ENCODE results near the gene KCTD19.

The KCTD19 gene

DNA sequence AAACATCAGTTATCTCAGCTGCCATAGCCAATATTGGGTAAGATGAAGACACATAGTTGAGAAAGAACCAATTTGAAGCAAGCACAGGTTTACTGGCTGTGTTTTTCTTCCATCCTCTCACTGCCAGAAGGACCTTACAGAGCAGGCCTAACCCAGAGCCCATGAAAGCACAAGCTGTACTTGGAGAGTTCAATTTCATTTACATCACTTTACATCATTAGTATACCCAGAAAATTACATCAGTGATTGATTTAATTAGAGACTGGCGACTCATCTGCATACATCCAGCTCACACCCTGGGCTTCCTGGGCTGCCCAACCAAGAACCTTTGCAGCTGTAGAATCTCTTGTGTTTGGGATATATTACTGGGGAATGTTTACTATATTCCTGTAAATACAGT is 23.8 kb upstream of the KCTD19 start:
- Histone ChIP-seq H3K27me3 (ENCODE audit: control insufficient read depth in 5 of 5, insufficient read depth in 4 of 5, low read length in 5 of 5) (no peaks in the 10 kb centered on the region), H3K4me3 (ENCODE audit: low read depth in 1 of 5, low read length in 5 of 5) (no peak overlapping the region), H3K9me3 (ENCODE audit: control insufficient read depth in 5 of 5, low read length in 5 of 5) (no peaks in the 10 kb centered on the region), H3K27ac (ENCODE audit: low read depth, low read length) (no peak overlapping the region), H3K9ac (ENCODE audit: low read length in 5 of 5) (no peak overlapping the region), H3K36me3 (ENCODE audit: control insufficient read depth in 5 of 5, insufficient read depth in 5 of 5, low read length in 5 of 5) (no peaks in the 10 kb centered on the region), H3K4me1 (ENCODE audit: control insufficient read depth in 5 of 5, insufficient read depth in 5 of 5, low read length in 5 of 5) (peaks cover 0 to 19% (median 5%) of the 10 kb centered on the region in 5 donors)

GRCh38 chr16:67349172-67349571 is 22.6 kb upstream of the KCTD19 start:
- H3K9ac ChIP-seq (ENCODE audit: low read length in 5 of 5): no peak overlapping the region
- no peaks in the 10 kb centered on the region for H3K36me3 ChIP-seq (ENCODE audit: control insufficient read depth in 5 of 5, insufficient read depth in 5 of 5, low read length in 5 of 5)
- H3K27ac ChIP-seq (ENCODE audit: low read depth, low read length): no peak overlapping the region
- H3K4me1 ChIP-seq (ENCODE audit: control insufficient read depth in 5 of 5, insufficient read depth in 5 of 5, low read length in 5 of 5): peaks cover 0 to 22% (median 6%) of the 10 kb centered on the region in 5 donors
- no peaks in the 10 kb centered on the region for H3K27me3 ChIP-seq (ENCODE audit: control insufficient read depth in 5 of 5, insufficient read depth in 4 of 5, low read length in 5 of 5)
- H3K9me3 ChIP-seq (ENCODE audit: control insufficient read depth in 5 of 5, low read length in 5 of 5): no peaks in the 10 kb centered on the region
- no peak overlapping the region for H3K4me3 ChIP-seq (ENCODE audit: low read depth in 1 of 5, low read length in 5 of 5)

- no peak overlapping the region for H3K9ac ChIP-seq (ENCODE audit: low read length in 5 of 5)
Observed at GRCh38 chr16:67346341-67346740, 19.8 kb upstream of the KCTD19 start.

GRCh38 chr16:67345401-67345800 is 18.9 kb upstream of the KCTD19 start:
- H3K27ac ChIP-seq (ENCODE audit: low read depth, low read length): peak overlapping the region; percentile 28
- peaks cover 0 to 22% (median 6%) of the 10 kb centered on the region in 5 donors for H3K4me1 ChIP-seq (ENCODE audit: control insufficient read depth in 5 of 5, insufficient read depth in 5 of 5, low read length in 5 of 5)
- H3K9ac ChIP-seq (ENCODE audit: low read length in 5 of 5): no peak overlapping the region
- no peak overlapping the region for H3K4me3 ChIP-seq (ENCODE audit: low read depth in 1 of 5, low read length in 5 of 5)
- H3K27me3 ChIP-seq (ENCODE audit: control insufficient read depth in 5 of 5, insufficient read depth in 4 of 5, low read length in 5 of 5): no peaks in the 10 kb centered on the region
- no peaks in the 10 kb centered on the region for H3K36me3 ChIP-seq (ENCODE audit: control insufficient read depth in 5 of 5, insufficient read depth in 5 of 5, low read length in 5 of 5)
- H3K9me3 ChIP-seq (ENCODE audit: control insufficient read depth in 5 of 5, low read length in 5 of 5): no peaks in the 10 kb centered on the region

More at GRCh38 chr16:67346341-67346740, 19.8 kb upstream of the KCTD19 start:
- peak overlapping the region; percentile 28 for H3K27ac ChIP-seq (ENCODE audit: low read depth, low read length)
- no peak overlapping the region for H3K4me3 ChIP-seq (ENCODE audit: low read depth in 1 of 5, low read length in 5 of 5)
- H3K9me3 ChIP-seq (ENCODE audit: control insufficient read depth in 5 of 5, low read length in 5 of 5): no peaks in the 10 kb centered on the region
- H3K27me3 ChIP-seq (ENCODE audit: control insufficient read depth in 5 of 5, insufficient read depth in 4 of 5, low read length in 5 of 5): no peaks in the 10 kb centered on the region
- H3K4me1 ChIP-seq (ENCODE audit: control insufficient read depth in 5 of 5, insufficient read depth in 5 of 5, low read length in 5 of 5): peaks cover 0 to 22% (median 6%) of the 10 kb centered on the region in 5 donors
- no peaks in the 10 kb centered on the region for H3K36me3 ChIP-seq (ENCODE audit: control insufficient read depth in 5 of 5, insufficient read depth in 5 of 5, low read length in 5 of 5)

DNA sequence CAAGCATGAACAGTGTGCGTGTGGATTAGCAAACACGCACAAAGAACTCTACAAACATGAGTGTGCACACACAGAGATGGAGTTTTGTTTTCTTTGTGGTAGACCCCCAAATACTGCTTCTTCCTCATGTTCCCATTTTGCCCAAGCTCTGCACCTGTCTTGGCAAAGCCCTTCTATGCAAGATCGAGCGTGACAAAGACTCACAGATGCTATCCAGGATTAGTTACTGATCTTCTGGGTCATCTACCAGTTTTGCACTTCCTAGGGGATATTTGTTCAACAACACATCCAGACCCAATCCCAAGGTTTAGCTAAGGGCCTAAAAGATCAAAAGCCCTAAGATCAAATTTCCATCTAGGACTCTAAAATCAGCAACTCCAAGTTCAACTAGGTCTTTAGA is 16.1 kb upstream of the KCTD19 start:
- Histone ChIP-seq H3K4me3 (ENCODE audit: low read depth in 1 of 5, low read length in 5 of 5) (no peak overlapping the region), H3K27me3 (ENCODE audit: control insufficient read depth in 5 of 5, insufficient read depth in 4 of 5, low read length in 5 of 5) (no peaks in the 10 kb centered on the region), H3K9me3 (ENCODE audit: control insufficient read depth in 5 of 5, low read length in 5 of 5) (no peaks in the 10 kb centered on the region), H3K4me1 (ENCODE audit: control insufficient read depth in 5 of 5, insufficient read depth in 5 of 5, low read length in 5 of 5) (peaks cover 0 to 22% (median 6%) of the 10 kb centered on the region in 5 donors), H3K9ac (ENCODE audit: low read length in 5 of 5) (no peak overlapping the region), H3K36me3 (ENCODE audit: control insufficient read depth in 5 of 5, insufficient read depth in 5 of 5, low read length in 5 of 5) (no peaks in the 10 kb centered on the region), H3K27ac (ENCODE audit: low read depth, low read length) (no peak overlapping the region)

DNA sequence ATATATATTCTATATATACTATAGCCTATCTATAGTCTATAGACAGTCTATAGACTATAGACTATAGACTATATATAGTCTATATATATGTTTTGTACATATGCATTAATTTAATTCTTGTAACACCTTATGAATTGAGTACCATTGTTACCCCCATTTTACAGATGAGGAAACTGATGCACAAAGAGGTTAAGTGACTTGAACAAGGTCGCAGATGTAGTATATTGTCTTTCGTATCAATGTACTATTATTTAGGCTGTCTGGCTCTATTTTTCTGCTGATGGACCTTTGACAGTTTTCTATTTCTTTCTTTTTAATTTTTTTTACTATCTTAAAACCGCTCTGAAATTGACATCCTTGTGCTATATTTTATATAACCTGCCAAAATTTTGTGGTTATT is 14.7 kb upstream of the KCTD19 start:
- Histone ChIP-seq H3K27me3 (ENCODE audit: control insufficient read depth in 5 of 5, insufficient read depth in 4 of 5, low read length in 5 of 5) (no peaks in the 10 kb centered on the region), H3K4me3 (ENCODE audit: low read depth in 1 of 5, low read length in 5 of 5) (no peak overlapping the region), H3K27ac (ENCODE audit: low read depth, low read length) (no peak overlapping the region), H3K36me3 (ENCODE audit: control insufficient read depth in 5 of 5, insufficient read depth in 5 of 5, low read length in 5 of 5) (no peaks in the 10 kb centered on the region), H3K9ac (ENCODE audit: low read length in 5 of 5) (no peak overlapping the region), H3K4me1 (ENCODE audit: control insufficient read depth in 5 of 5, insufficient read depth in 5 of 5, low read length in 5 of 5) (peaks cover 0 to 12% (median 6%) of the 10 kb centered on the region in 5 donors), H3K9me3 (ENCODE audit: control insufficient read depth in 5 of 5, low read length in 5 of 5) (no peaks in the 10 kb centered on the region)

GRCh38 chr16:67339453-67339852 is 12.9 kb upstream of the KCTD19 start:
- no peak overlapping the region for H3K4me3 ChIP-seq (ENCODE audit: low read depth in 1 of 5, low read length in 5 of 5)
- H3K36me3 ChIP-seq (ENCODE audit: control insufficient read depth in 5 of 5, insufficient read depth in 5 of 5, low read length in 5 of 5): no peaks in the 10 kb centered on the region
- H3K4me1 ChIP-seq (ENCODE audit: control insufficient read depth in 5 of 5, insufficient read depth in 5 of 5, low read length in 5 of 5): no peaks in the 10 kb centered on the region

DNA sequence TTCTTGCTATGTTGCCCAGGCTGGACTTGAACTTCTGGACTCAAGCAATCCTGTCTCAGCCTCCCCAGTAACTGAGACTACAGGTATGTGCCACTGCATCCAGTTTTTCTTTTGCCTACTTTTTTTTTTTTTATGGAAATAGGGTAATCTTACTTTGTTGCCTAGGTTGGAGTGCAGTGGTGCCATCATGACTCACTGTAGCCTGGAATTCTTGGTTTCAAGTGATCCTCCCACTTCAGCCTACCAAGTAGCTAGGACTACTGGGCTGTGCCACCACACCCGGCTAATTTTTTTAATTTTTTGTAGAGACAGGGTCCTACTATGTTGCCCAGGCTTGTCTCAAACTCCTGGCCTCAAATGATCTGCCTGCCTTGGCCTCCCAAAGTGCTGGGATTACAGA is 10.1 kb upstream of the KCTD19 start:
- H3K4me1 ChIP-seq (ENCODE audit: control insufficient read depth in 5 of 5, insufficient read depth in 5 of 5, low read length in 5 of 5): no peaks in the 10 kb centered on the region
- H3K9me3 ChIP-seq (ENCODE audit: control insufficient read depth in 5 of 5, low read length in 5 of 5): no peaks in the 10 kb centered on the region
- H3K4me3 ChIP-seq (ENCODE audit: low read depth in 1 of 5, low read length in 5 of 5): no peak overlapping the region
- H3K27me3 ChIP-seq (ENCODE audit: control insufficient read depth in 5 of 5, insufficient read depth in 4 of 5, low read length in 5 of 5): no peaks in the 10 kb centered on the region
- no peaks in the 10 kb centered on the region for H3K36me3 ChIP-seq (ENCODE audit: control insufficient read depth in 5 of 5, insufficient read depth in 5 of 5, low read length in 5 of 5)
- H3K9ac ChIP-seq (ENCODE audit: low read length in 5 of 5): no peak overlapping the region
- no peak overlapping the region for H3K27ac ChIP-seq (ENCODE audit: low read depth, low read length)

More at GRCh38 chr16:67339453-67339852, 12.9 kb upstream of the KCTD19 start:
- Histone ChIP-seq H3K9me3 (ENCODE audit: control insufficient read depth in 5 of 5, low read length in 5 of 5) (no peaks in the 10 kb centered on the region), H3K9ac (ENCODE audit: low read length in 5 of 5) (no peak overlapping the region), H3K27me3 (ENCODE audit: control insufficient read depth in 5 of 5, insufficient read depth in 4 of 5, low read length in 5 of 5) (no peaks in the 10 kb centered on the region), H3K27ac (ENCODE audit: low read depth, low read length) (no peak overlapping the region)

- H3K9ac ChIP-seq (ENCODE audit: low read length in 5 of 5): no peak overlapping the region
- H3K9me3 ChIP-seq (ENCODE audit: control insufficient read depth in 5 of 5, low read length in 5 of 5): no peaks in the 10 kb centered on the region
Observed at GRCh38 chr16:67336116-67336515, 9.6 kb upstream of the KCTD19 start.

GRCh38 chr16:67333315-67333714 is 6.8 kb upstream of the KCTD19 start:
- Histone ChIP-seq H3K9ac (ENCODE audit: low read length in 5 of 5) (no peak overlapping the region), H3K27ac (ENCODE audit: low read depth, low read length) (no peak overlapping the region), H3K4me3 (ENCODE audit: low read depth in 1 of 5, low read length in 5 of 5) (no peak overlapping the region), H3K27me3 (ENCODE audit: control insufficient read depth in 5 of 5, insufficient read depth in 4 of 5, low read length in 5 of 5) (no peaks in the 10 kb centered on the region), H3K9me3 (ENCODE audit: control insufficient read depth in 5 of 5, low read length in 5 of 5) (no peaks in the 10 kb centered on the region), H3K4me1 (ENCODE audit: control insufficient read depth in 5 of 5, insufficient read depth in 5 of 5, low read length in 5 of 5) (no peaks in the 10 kb centered on the region), H3K36me3 (ENCODE audit: control insufficient read depth in 5 of 5, insufficient read depth in 5 of 5, low read length in 5 of 5) (no peaks in the 10 kb centered on the region)

More at GRCh38 chr16:67336116-67336515, 9.6 kb upstream of the KCTD19 start:
- H3K4me1 ChIP-seq (ENCODE audit: control insufficient read depth in 5 of 5, insufficient read depth in 5 of 5, low read length in 5 of 5): no peaks in the 10 kb centered on the region
- H3K27me3 ChIP-seq (ENCODE audit: control insufficient read depth in 5 of 5, insufficient read depth in 4 of 5, low read length in 5 of 5): no peaks in the 10 kb centered on the region
- H3K27ac ChIP-seq (ENCODE audit: low read depth, low read length): no peak overlapping the region
- H3K4me3 ChIP-seq (ENCODE audit: low read depth in 1 of 5, low read length in 5 of 5): no peak overlapping the region
- no peaks in the 10 kb centered on the region for H3K36me3 ChIP-seq (ENCODE audit: control insufficient read depth in 5 of 5, insufficient read depth in 5 of 5, low read length in 5 of 5)

GRCh38 chr16:67329901-67330300 is 3.4 kb upstream of the KCTD19 start:
- H3K27me3 ChIP-seq (ENCODE audit: control insufficient read depth in 5 of 5, insufficient read depth in 4 of 5, low read length in 5 of 5): no peaks in the 10 kb centered on the region
- no peaks in the 10 kb centered on the region for H3K9me3 ChIP-seq (ENCODE audit: control insufficient read depth in 5 of 5, low read length in 5 of 5)
- no peak overlapping the region for H3K4me3 ChIP-seq (ENCODE audit: low read depth in 1 of 5, low read length in 5 of 5)
- H3K4me1 ChIP-seq (ENCODE audit: control insufficient read depth in 5 of 5, insufficient read depth in 5 of 5, low read length in 5 of 5): peaks cover 3 to 13% (median 11%) of the 10 kb centered on the region in 5 donors
- H3K27ac ChIP-seq (ENCODE audit: low read depth, low read length): no peak overlapping the region
- H3K36me3 ChIP-seq (ENCODE audit: control insufficient read depth in 5 of 5, insufficient read depth in 5 of 5, low read length in 5 of 5): no peaks in the 10 kb centered on the region
- H3K9ac ChIP-seq (ENCODE audit: low read length in 5 of 5): no peak overlapping the region

Measured in subcutaneous abdominal adipose tissue (tissue), 5 donors.